Ovary (tissue), 9 donors: ENCODE measurements around the gene PRLR. TPM values are rescaled to one million over a fixed set of nuclear protein-coding genes. Genes with fewer than 3 reads are reported as not detected.

ENCODE experiments used
- DNase-seq, 5 donors: peaks; one replicate each; pipeline ENCODE4 v3.0.0-alpha.2; 2019 to 2020
- H3K27ac ChIP-seq, 2 donors: fragments of 200-600 bp; one replicate each; pipeline versions ENCODE4 v1.5.1 to v1.8.0; 2019 to 2022
- H3K27me3 ChIP-seq: fragments of 200-600 bp; one replicate; pipeline ENCODE4 v1.8.0; 2022
- H3K36me3 ChIP-seq: fragments of 200-600 bp; sonication (generic); one replicate; pipeline ENCODE4 v1.5.1; 2019
- H3K4me1 ChIP-seq: one replicate; pipeline ENCODE4 v1.8.1; 2013; ENCODE audit warnings: mild to moderate bottlenecking, moderate library complexity; ENCODE audit not compliant: insufficient read depth
- H3K4me3 ChIP-seq: fragments of 200-600 bp; sonication (generic); one replicate; pipeline ENCODE4 v1.5.1; 2017
- H3K9me3 ChIP-seq, 2 donors: fragments of 200-600 bp in 1 of 2; sonication (generic) in 1 of 2; one replicate each; pipeline versions ENCODE4 v1.5.1 to v1.8.1; 2013 to 2019; ENCODE audit warnings: mild to moderate bottlenecking in 1 of 2, moderate library complexity in 1 of 2
- CTCF ChIP-seq, 3 donors: fragments of 450-650 bp in 2 of 3; fragments of 200-600 bp in 1 of 3; IDR thresholded peaks; one replicate each; pipeline versions ENCODE4 v1.5.1 to v1.8.0; 2016 to 2022; ENCODE audit warnings: antibody characterized with exemption in 3 of 3, mild to moderate bottlenecking in 1 of 3
- EP300 ChIP-seq: sonication (generic); formaldehyde crosslinking; IDR thresholded peaks from one replicate; pipeline ENCODE4 v1.6.1; 2017; ENCODE audit warnings: antibody characterized with exemption
- POLR2A ChIP-seq: fragments of 450-650 bp; IDR thresholded peaks from one replicate; pipeline ENCODE4 v1.6.1; 2017; ENCODE audit warnings: antibody characterized with exemption, mild to moderate bottlenecking, moderate library complexity
- WGBS, 3 donors: extraction: QIAGEN DNeasy Blood & Tissue Kit in 1 of 3; methylation state at CpG; one replicate each; pipeline versions ENCODE4 v1.1.5 to v1.1.7; 2013 to 2017; 5-methylcytosine and 5-hydroxymethylcytosine counted together
- intact Hi-C, 4 donors: fragments of 100-400 bp; cut with DNase I; formaldehyde crosslinking; loops; one replicate each; pipeline versions ENCODE4 v1.11.0 to v1.15.1; 2022 to 2023
- polyA plus RNA-seq, 2 donors: library from polyadenylated mRNA; stranded (reverse); fragments of 200-250 nt in 1 of 2; fragments of 350-450 nt in 1 of 2; fragmentation: Illumina TruSeq in 1 of 2; extraction: RNeasy Lipid Tissue Mini Kit (QIAGEN cat#74804) in 1 of 2; gene quantifications; one replicate each; pipeline ENCODE4 v1.2.3, GENCODE V29; 2013 to 2014
- total RNA-seq, 7 donors: library from RNA; depleted of rRNA in 2 of 7; stranded (reverse); fragments of >200 nt in 2 of 7; fragmentation: NEBNext Ultra II Directional in 3 of 7; extraction: Animal tissue kit (Norgen Biotek cat#: 25700) in 3 of 7; gene quantifications; one replicate each; pipeline versions ENCODE4 v1.1.0 to v1.2.4, GENCODE V29; 2016 to 2023
- donor health status: DM: no; HTN: no; CAD: no; lungs with moderate emphysema.
- donor health status: DM: no; HTN: no; CAD: no.
- donor health status: Bipolar disorder and iron deficiency.
- donor health status: DM: yes; HTN: yes; CAD: no.
- donor health status: DM: no; HTN: no; CAD: no.
- donor health status: DM: yes; HTN: yes; CAD: no.

Gene PRLR
- total and polyA plus RNA-seq, 9 donors, result 1.8 to 24.5 (median 8.1) TPM

- no peaks in the 10 kb centered on the region for H3K36me3 ChIP-seq
- no peak overlapping the region for H3K27ac ChIP-seq
- H3K27me3 ChIP-seq, result no peaks in the 10 kb centered on the region
- no peak for TF ChIP-seq EP300
- no peak for TF ChIP-seq POLR2A
- TF ChIP-seq CTCF (IDR thresholded peaks at IDR 0.05), result no peak
- no peaks in the 10 kb centered on the region for H3K4me1 ChIP-seq
- DNase-seq, result no peak
- no peaks in the 10 kb centered on the region for H3K9me3 ChIP-seq
- intact Hi-C loops, result no loop called here
- WGBS, 3 donors, result 31 to 49% (median 42%) methylated on average over 2 of the region's 2 CpGs
- H3K4me3 ChIP-seq, result no peak overlapping the region
Observed at GRCh38 chr5:35264509-35264908, 34.2 kb upstream of the PRLR start.

- Histone ChIP-seq H3K27me3 (no peaks in the 10 kb centered on the region), H3K36me3 (no peaks in the 10 kb centered on the region), H3K4me3 (no peak overlapping the region), H3K9me3 (no peaks in the 10 kb centered on the region), H3K4me1 (no peaks in the 10 kb centered on the region), H3K27ac (no peak overlapping the region)
- 73 to 78% (median 73%) methylated on average over 2 of the region's 2 CpGs for WGBS, 3 donors
- TF ChIP-seq POLR2A, result no peak
- no peak for TF ChIP-seq EP300
- TF ChIP-seq CTCF (IDR thresholded peaks at IDR 0.05), result no peak
- no peak for DNase-seq
- intact Hi-C loops, result no loop called here
Observed at GRCh38 chr5:35263266-35263877, 33.1 kb upstream of the PRLR start.

GRCh38 chr5:35253582-35253981 is 23.3 kb upstream of the PRLR start:
- intact Hi-C loops, result no loop called here
- H3K36me3 ChIP-seq, result no peaks in the 10 kb centered on the region
- TF ChIP-seq POLR2A, result no peak
- no peak for TF ChIP-seq EP300
- TF ChIP-seq CTCF (IDR thresholded peaks at IDR 0.05), result no peak
- no peak for DNase-seq
- no peak overlapping the region for H3K27ac ChIP-seq
- H3K27me3 ChIP-seq, result no peaks in the 10 kb centered on the region
- H3K4me3 ChIP-seq, result no peak overlapping the region
- H3K9me3 ChIP-seq, result peaks cover 0 to 5% of the 10 kb centered on the region in 2 donors
- WGBS, 3 donors, result 88 to 93% (median 89%) methylated on average over 3 of the region's 3 CpGs
- H3K4me1 ChIP-seq, result no peaks in the 10 kb centered on the region

DNA sequence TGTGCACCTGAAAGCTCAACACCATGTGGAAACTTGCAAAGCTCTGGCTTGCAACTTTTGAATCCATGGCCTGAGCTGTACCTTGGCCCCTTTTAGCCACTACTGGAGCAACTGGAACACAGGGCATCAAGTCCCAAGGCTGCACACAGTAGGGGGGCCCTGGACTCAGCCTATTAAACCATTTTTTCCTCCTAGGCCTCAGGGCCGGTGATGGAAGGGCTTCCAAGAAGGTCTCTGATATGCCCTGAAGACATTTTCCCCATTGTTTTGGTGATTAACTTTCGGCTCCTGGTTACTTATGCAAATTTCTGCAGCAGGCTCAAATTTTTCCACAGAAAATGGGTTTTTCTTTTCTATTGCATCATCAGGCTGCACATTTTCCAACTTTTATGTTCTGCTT is 22.7 kb upstream of the PRLR start:
- Histone ChIP-seq H3K27me3 (no peaks in the 10 kb centered on the region), H3K4me3 (no peak overlapping the region), H3K9me3 (peaks cover 0 to 5% of the 10 kb centered on the region in 2 donors), H3K4me1 (no peaks in the 10 kb centered on the region), H3K36me3 (no peaks in the 10 kb centered on the region), H3K27ac (no peak overlapping the region)
- no peak for TF ChIP-seq EP300
- no peak for TF ChIP-seq POLR2A
- TF ChIP-seq CTCF (IDR thresholded peaks at IDR 0.05), result no peak
- 93 to 98% (median 94%) methylated on average over 2 of the region's 2 CpGs for WGBS, 3 donors
- DNase-seq, result no peak
- intact Hi-C loops, result no loop called here
